ENCODE results near the gene PRR13.

PRR13 gene

DNA sequence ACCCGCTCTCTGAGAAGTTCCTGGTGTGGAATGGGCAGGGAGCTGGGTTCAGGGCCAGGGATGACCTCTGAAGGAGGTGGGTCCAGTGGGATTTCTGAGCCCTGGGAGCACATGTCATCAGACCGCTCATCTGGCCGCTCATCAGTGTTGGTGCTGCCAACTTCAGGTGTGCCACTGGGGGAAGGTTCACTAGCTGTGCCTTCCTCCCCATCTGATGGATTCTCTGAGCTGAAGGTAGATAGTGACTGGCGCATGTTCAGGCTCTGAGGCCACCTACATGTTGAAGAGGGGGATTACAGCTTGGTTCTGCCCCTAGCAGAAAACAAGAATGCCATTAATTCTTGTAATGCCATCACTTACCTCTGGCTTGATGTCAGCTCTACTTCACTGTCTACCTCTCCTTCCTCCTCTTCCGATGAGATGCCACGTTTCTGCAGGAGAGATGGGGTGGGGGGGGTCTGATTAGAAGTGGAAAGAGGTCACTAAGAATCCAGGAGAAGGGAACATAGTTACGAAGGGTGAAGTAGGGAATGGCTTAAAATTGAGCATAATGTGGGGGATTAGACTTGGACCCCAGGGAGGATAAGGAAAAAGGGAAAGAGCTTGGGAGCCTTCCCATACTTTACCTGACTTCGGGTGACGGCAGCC, 40.5 kb downstream of the PRR13 start:
- FAIRE-seq (no peak), DNase-seq (ENCODE audit: insufficient read length, low spot score) (no peak)
- TF ChIP-seq POLR2A (IDR thresholded peaks at IDR 0.05; ENCODE audit: low read depth, low read length) = no peak; the same call in 1 of the 2 replicates
- TF ChIP-seq POU2F2 (IDR thresholded peaks at IDR 0.05; ENCODE audit: low read depth, low read length) = no peak; the same call in 1 of the 2 replicates
- no peak for TF ChIP-seq PAX5 (IDR thresholded peaks at IDR 0.05; ENCODE audit: insufficient read depth, low read length, severe bottlenecking)
- TF ChIP-seq POLR2AphosphoS5 (IDR thresholded peaks at IDR 0.05; ENCODE audit: low read depth, low read length) = no peak
- no peak for TF ChIP-seq TAF1 (IDR thresholded peaks at IDR 0.05; ENCODE audit: low read depth, low read length)
- TF ChIP-seq SPI1 (IDR thresholded peaks at IDR 0.05; ENCODE audit: low read depth, low read length) = no peak

DNA sequence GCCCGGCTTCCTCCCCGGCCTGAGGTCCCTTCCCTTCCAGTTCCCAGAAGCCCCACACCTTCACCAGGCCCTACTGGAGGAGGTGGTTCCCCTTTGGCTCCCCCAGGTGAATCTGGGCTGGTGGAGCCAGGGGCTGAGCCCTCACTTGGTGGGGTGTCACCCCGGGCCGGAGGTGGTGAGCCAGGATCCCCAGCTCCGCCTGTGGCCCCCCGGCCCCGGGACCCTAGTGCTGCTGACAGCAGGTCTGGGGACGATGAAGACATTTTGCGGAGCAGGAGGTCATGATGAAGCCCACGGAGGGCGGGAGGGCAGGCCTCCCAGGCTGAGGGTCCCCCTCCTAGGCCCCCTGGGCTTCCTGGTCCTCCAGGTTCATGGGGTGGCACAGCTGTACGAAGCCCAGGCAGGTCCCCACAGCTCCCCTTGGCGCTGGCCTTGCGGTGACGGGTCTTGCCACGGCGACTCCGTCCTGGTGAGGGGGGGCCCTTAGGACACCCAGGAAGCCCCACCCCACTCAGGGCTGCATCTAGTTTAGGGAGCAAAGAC, 41.2 kb downstream of the PRR13 start:
- TF ChIP-seq PAX5 (IDR thresholded peaks at IDR 0.05; ENCODE audit: insufficient read depth, low read length, severe bottlenecking) = no peak
- TF ChIP-seq POLR2AphosphoS5 (IDR thresholded peaks at IDR 0.05; ENCODE audit: low read depth, low read length) = peak; percentile 81
- TF ChIP-seq SPI1 (IDR thresholded peaks at IDR 0.05; ENCODE audit: low read depth, low read length) = no peak
- TF ChIP-seq POLR2A (IDR thresholded peaks at IDR 0.05; ENCODE audit: low read depth, low read length) = peak; percentile 74
- TF ChIP-seq POU2F2 (IDR thresholded peaks at IDR 0.05; ENCODE audit: low read depth, low read length) = peak; percentile 50
- FAIRE-seq (no peak), DNase-seq (ENCODE audit: insufficient read length, low spot score) (no peak)

DNA sequence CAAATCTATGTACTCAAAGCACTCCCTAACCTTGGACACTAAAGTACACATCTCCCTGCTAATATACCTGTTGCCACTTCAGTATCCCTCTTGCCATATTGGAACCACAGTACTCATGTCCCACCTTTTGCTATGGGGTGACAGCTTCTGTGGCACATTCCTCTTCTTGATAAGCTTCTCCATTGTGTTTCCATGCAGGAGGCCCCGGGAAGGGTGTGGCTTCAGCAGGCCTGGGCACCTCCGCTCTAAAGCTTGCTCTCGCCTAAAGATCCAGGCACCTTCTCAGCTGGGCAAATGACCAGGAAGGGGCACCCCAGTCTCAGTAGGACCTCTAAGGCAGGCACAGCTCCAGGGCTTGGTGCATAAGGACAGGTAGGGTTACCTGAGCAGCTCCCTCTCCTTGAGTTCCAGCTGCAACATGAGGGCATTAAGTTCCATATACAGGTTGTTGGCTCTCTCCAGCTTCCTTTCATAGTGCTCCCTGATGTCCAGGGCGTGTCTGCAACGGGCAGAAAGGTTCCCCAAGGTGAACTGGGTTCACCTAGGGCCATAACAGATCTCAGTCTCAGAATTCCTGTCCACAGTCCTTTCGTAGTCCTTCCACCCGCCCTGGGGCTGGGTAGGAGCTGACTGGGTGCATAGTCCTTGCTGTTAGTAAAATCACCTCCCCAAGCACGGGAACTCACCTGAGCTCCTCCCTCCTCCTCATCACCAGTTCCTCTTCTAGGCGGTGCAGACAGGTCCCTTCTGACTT, 41.9 kb downstream of the PRR13 start:
- peak; percentile 31 for FAIRE-seq
- no peak for DNase-seq (ENCODE audit: insufficient read length, low spot score)
- TF ChIP-seq POU2F2 (IDR thresholded peaks at IDR 0.05; ENCODE audit: low read depth, low read length) (no peak; the same call in none of the 2 replicates), TAF1 (IDR thresholded peaks at IDR 0.05; ENCODE audit: low read depth, low read length) (no peak), POLR2AphosphoS5 (IDR thresholded peaks at IDR 0.05; ENCODE audit: low read depth, low read length) (peak; percentile 43), SPI1 (IDR thresholded peaks at IDR 0.05; ENCODE audit: low read depth, low read length) (peak; percentile 58), PAX5 (IDR thresholded peaks at IDR 0.05; ENCODE audit: insufficient read depth, low read length, severe bottlenecking) (no peak), POLR2A (IDR thresholded peaks at IDR 0.05; ENCODE audit: low read depth, low read length) (peak; percentile 76)

DNA sequence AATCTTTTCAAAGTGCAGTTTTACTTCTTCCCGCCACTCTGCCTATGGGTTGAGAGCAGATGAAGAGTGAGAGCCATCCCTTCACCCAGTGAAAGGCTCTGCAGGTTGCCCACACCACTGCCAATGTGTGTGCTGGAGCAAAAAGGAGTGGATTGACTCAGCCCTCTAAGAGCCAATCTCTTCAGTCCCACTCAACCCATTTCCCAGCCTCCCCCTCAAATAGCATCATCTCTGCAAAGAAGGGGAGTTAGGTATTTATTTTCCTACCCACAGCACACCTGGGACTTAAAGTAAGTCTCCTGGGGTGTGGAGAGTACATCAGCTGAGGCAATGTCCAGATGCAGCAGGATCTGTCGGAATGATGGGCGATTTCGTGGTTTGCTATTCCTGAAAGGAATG, 42.4 kb downstream of the PRR13 start:
- DNase-seq (ENCODE audit: insufficient read length, low spot score) = no peak
- no peak for FAIRE-seq
- TF ChIP-seq POLR2AphosphoS5 (IDR thresholded peaks at IDR 0.05; ENCODE audit: low read depth, low read length) (no peak), POU2F2 (IDR thresholded peaks at IDR 0.05; ENCODE audit: low read depth, low read length) (peak; percentile 52; the same call in 1 of the 2 replicates), PAX5 (IDR thresholded peaks at IDR 0.05; ENCODE audit: insufficient read depth, low read length, severe bottlenecking) (no peak), SPI1 (IDR thresholded peaks at IDR 0.05; ENCODE audit: low read depth, low read length) (no peak), TAF1 (IDR thresholded peaks at IDR 0.05; ENCODE audit: low read depth, low read length) (no peak), POLR2A (IDR thresholded peaks at IDR 0.05; ENCODE audit: low read depth, low read length) (no peak)

DNA sequence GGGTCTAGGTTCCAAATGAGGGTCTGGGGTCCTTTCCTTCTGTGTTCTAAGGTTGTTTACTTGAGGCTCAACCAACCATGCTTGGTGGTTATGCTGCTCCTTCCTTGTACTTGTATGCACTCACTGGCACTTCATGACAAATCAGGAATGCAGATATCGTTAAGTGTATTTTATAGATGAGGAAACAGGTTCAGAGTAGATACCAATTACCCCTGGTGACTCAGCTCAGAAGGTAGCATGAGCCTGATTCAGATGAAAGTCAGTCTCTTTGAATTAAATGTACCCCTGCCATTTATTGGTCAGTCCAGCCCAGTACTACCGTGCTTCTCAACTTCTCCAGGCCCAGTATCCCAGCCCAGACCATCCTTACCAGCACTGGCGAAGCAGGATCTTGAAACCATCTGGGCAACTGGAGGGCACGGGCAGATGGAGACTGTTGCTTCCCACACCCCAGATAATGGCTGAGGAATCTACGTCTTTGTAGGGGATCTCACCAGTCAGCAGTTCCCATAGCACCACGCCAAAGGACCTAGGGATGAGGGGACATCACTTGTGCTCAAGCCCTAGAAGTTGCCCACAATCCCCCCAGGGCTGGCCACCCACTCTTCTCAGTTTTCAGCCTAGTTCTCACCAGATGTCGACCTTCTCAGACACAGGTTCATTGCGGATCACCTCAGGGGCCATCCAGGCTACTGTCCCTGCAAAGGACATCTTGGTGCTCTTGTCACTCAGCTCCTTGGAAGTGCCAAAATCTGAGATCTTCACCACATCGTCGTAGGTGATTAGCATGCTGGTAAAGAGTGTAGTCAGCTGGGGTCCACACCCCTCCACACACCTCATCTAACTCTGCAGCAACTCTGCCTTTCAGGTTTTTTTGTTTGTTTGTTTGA, 43.4 kb downstream of the PRR13 start:
- FAIRE-seq (no peak), DNase-seq (ENCODE audit: insufficient read length, low spot score) (no peak)
- TF ChIP-seq POU2F2 (IDR thresholded peaks at IDR 0.05; ENCODE audit: low read depth, low read length) (0 out of 2 replicates have a peak, but pooled peaks have one; percentile 31), SPI1 (IDR thresholded peaks at IDR 0.05; ENCODE audit: low read depth, low read length) (no peak), PAX5 (IDR thresholded peaks at IDR 0.05; ENCODE audit: insufficient read depth, low read length, severe bottlenecking) (no peak), TAF1 (IDR thresholded peaks at IDR 0.05; ENCODE audit: low read depth, low read length) (no peak), POLR2AphosphoS5 (IDR thresholded peaks at IDR 0.05; ENCODE audit: low read depth, low read length) (peak; percentile 55; the same call in 1 of the 2 replicates), POLR2A (IDR thresholded peaks at IDR 0.05; ENCODE audit: low read depth, low read length) (peak; percentile 8; the same call in 1 of the 2 replicates)

DNA sequence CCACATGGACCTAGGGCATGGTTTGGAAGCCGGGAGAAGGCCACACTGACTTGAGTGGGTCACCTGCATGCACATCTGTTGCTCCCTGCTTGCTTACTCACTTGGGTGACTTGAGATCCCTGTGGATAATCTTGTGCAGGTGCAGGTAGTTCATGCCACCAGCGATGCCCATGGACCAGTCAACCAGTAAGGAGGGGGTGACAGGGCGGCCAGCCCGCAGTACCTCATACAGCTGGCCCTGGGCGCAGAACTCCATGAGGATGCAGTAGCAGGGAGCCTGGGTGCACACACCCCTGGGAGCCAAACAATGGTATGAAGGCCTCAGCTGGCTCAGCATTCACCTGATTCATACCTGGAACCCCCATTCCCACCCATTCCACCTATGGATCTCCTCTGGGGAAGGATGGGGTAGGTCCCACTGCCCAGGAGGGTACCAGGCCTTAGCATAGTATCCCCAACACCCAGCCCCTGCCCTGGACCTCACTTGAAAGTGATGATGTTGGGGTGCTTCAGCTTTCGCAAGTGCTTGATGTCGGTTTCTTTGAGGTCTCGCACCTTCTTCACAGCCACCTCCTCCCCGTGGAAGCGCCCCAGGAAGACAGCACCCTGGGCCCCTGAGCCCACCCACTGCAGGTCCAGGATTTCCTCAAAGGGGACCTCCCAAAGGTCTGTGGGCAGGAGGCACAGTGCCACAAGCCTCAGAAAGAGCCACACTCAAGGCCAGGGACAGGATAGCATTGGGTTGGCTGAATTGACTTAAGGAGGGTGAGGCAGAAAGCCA, 44.6 kb downstream of the PRR13 start:
- DNase-seq (ENCODE audit: insufficient read length, low spot score) (no peak), FAIRE-seq (no peak)
- no peak for TF ChIP-seq TAF1 (IDR thresholded peaks at IDR 0.05; ENCODE audit: low read depth, low read length)
- TF ChIP-seq POLR2A (IDR thresholded peaks at IDR 0.05; ENCODE audit: low read depth, low read length) = no peak
- TF ChIP-seq SPI1 (IDR thresholded peaks at IDR 0.05; ENCODE audit: low read depth, low read length) = no peak
- no peak for TF ChIP-seq PAX5 (IDR thresholded peaks at IDR 0.05; ENCODE audit: insufficient read depth, low read length, severe bottlenecking)
- TF ChIP-seq POLR2AphosphoS5 (IDR thresholded peaks at IDR 0.05; ENCODE audit: low read depth, low read length) = no peak
- TF ChIP-seq POU2F2 (IDR thresholded peaks at IDR 0.05; ENCODE audit: low read depth, low read length) = no peak

DNA sequence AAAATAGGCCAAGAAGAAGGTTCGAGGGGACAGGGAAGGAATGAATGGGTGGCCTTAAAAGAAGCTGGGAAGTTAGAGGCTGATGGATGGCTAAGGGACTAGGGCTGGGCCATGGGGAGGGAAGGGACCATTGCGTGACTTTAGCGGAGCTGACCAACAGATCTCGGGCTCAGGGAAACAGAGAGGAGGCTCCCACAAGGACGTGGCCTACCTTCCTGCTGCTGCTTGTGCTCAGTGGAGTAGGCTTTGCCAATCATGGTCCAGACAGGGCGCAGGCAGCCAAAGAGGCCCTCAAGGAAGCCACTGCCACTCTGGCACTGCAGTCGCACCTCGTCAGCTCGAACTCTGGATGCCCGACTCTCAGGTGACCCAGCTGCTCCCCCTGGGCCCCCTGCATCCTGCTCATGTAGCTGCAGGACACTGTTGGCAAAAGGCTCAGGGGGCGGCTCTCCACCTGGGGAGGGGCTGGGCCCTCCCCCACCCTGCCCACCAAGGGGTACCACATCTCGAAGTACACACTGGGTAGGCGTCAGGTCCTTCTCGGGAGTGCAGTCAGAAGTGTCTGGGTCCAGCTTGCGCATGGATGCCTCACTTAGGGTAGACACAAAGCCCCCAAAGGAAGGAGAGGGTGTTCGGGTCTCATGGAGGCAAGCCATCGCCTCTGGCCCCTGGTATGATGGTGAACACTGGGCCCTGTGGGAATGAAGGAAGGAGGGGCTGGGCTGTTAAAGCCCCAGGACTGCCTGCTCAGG, 45.4 kb downstream of the PRR13 start:
- FAIRE-seq (no peak), DNase-seq (ENCODE audit: insufficient read length, low spot score) (no peak)
- TF ChIP-seq POU2F2 (IDR thresholded peaks at IDR 0.05; ENCODE audit: low read depth, low read length) (0 out of 2 replicates have a peak, but pooled peaks have one; percentile 10), PAX5 (IDR thresholded peaks at IDR 0.05; ENCODE audit: insufficient read depth, low read length, severe bottlenecking) (no peak)

All from GM12891 (cell line).